Astrocyte of the spinal cord (primary cell): Measurements from ENCODE around the gene CCDC12.
"Not testable (repeated sequence)": the region's sequence is repeated elsewhere in the genome, so short reads cannot be mapped to it uniquely, and the experiment has no call there.

Experiments used
- DNase-seq: peaks from one replicate; pipeline ENCODE4 v3.0.0; 2011; ENCODE audit warnings: low read depth, low spot score
- H3K4me3 ChIP-seq: 2 replicates; pipeline ENCODE4 v1.5.1; 2011; ENCODE audit warnings: low read depth, mild to moderate bottlenecking, low read length, moderate library complexity
- in situ Hi-C: cut with HindIII; loops from 2 replicates; pipeline ENCODE4 v1.10.0; 2017; ENCODE audit warnings: low sequenced_read_pairs
- TF ChIP-seq, protein P1 (sequence below): IDR thresholded peaks from 2 replicates; pipeline ENCODE4 v1.5.1; 2012; ENCODE audit warnings: low read depth, mild to moderate bottlenecking, low read length, inconsistent platforms

Gene CCDC12

GRCh38 chr3:46965151-46965550, 11.4 kb downstream of the CCDC12 start:
- TF ChIP-seq, protein P1, sequence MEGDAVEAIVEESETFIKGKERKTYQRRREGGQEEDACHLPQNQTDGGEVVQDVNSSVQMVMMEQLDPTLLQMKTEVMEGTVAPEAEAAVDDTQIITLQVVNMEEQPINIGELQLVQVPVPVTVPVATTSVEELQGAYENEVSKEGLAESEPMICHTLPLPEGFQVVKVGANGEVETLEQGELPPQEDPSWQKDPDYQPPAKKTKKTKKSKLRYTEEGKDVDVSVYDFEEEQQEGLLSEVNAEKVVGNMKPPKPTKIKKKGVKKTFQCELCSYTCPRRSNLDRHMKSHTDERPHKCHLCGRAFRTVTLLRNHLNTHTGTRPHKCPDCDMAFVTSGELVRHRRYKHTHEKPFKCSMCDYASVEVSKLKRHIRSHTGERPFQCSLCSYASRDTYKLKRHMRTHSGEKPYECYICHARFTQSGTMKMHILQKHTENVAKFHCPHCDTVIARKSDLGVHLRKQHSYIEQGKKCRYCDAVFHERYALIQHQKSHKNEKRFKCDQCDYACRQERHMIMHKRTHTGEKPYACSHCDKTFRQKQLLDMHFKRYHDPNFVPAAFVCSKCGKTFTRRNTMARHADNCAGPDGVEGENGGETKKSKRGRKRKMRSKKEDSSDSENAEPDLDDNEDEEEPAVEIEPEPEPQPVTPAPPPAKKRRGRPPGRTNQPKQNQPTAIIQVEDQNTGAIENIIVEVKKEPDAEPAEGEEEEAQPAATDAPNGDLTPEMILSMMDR = no peak
- DNase-seq = no peak
- no peak overlapping the region for H3K4me3 ChIP-seq
- in situ Hi-C loops = no loop called here

- H3K4me3 ChIP-seq, in situ Hi-C loops: not testable (repeated sequence)
Observed at GRCh38 chr3:46964038-46964590, 12.4 kb downstream of the CCDC12 start.

DNA sequence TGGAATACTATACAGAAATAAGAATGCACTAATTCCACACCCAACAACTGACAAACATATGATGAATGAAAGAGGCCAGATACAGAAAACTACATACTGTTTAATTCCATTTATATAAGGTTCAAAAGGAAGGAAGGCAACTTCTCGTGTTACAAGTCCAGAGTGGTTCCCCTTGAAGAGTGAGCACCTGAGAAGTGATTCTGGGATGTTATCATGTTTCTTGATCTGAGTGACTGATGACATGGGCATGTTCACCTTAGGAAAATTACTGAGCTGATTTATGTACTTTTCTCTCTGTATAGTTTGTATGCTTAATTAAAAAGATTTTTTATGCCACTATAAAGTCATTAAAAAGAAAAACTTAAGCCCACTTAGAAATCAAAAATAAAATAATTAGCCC, 13.6 kb downstream of the CCDC12 start:
- DNase-seq = no peak
- H3K4me3 ChIP-seq = no peak overlapping the region
- in situ Hi-C loops = no loop called here
- TF ChIP-seq, protein P1 = no peak

More at GRCh38 chr3:46964038-46964590, 12.4 kb downstream of the CCDC12 start:
- not testable (repeated sequence) for DNase-seq

DNA sequence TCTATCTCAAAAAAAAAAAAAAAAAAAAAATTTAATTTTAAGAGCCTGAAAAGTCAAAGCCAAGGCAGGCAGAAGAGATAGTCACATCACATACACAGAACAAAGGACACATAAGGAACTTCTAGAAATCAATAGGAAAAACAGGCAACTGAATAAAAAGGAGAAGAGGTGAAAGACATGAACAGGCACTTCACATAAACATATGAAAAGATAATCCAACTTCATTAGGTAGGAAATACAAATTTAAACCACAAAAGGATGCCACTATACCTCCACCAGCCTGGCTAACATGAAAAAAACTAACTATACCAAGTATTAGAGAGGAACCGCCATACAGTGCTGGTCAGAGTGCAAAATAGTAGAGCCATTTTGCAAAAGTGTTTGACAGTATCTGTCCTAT, 14.1 kb downstream of the CCDC12 start:
- TF ChIP-seq, protein P1 = no peak

DNA sequence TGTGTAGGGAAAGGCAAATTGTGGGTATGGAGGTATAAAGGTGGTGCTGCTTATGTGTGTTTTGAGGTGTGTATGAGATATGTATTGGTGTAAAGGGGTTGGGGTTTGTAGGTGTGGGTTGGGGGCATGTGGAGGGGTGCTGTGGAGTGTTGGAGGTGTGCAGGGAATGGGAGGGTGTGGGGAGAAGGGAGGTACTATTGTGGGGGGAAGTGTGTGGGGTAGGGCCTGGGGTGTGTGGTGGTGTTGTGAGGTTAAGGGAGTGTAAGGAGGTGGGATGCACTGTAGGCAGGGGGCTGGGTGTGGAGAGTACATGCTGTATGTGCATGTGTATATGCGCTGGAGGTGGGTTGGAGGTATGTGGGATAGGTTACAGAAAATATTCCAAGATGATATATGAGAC, 15.7 kb downstream of the CCDC12 start:
- H3K4me3 ChIP-seq = no peak overlapping the region
- in situ Hi-C loops = no loop called here

More for the DNA sequence above, 14.1 kb downstream of the CCDC12 start:
- in situ Hi-C loops = no loop called here
- no peak for DNase-seq
- H3K4me3 ChIP-seq = no peak overlapping the region

DNA sequence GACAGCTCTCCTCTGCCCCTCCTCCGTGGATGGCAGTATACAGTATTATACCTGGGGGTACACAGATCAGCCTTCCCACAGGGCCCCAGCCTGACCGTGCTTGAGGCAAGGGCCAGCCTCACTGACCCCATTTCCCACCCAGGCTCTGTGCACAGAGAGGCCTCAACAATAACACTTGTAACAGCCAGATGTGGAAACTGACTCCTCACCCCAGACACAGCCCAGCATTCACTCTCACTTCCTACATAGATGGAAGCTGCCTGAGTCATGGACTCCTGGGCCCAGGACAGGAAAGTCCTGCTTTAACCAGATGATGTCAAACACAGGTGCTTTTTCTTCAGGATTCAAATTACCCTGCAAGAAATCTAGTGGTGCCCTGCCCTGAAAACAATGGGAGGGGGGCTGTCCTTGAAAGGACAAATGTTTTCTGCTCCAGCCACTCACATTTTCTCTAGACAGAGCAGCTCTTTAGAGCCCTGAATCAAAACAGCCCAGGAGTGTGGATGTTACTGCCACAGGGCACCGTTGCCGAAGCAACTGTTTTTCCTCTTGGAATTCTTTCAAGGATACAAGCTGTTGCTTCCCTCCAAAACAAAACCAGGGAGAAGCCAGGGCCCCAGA, 16.4 kb downstream of the CCDC12 start:
- no peak overlapping the region for H3K4me3 ChIP-seq
- TF ChIP-seq, protein P1 = no peak
- in situ Hi-C loops = no loop called here
- DNase-seq = peak; percentile 70

More for the DNA sequence above, 15.7 kb downstream of the CCDC12 start:
- TF ChIP-seq, protein P1 = no peak
- no peak for DNase-seq

DNA sequence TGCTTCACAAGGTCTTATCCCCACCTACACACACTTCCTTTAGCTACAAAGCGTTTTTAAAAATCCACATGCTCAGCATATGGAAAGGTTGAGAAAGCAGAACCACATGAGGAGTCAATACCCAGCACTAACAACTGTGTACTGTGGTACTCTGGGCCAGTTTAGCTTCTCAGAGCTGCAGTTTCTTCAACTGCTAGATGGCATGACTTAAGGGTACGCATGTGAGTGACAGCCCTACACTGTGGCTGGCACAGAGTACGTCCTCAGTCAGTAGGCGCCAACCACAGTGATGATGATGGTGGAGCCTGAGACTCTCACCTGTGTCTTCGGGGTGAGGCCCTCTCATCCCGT, 17.4 kb downstream of the CCDC12 start:
- TF ChIP-seq, protein P1 = no peak
- in situ Hi-C loops = no loop called here
- H3K4me3 ChIP-seq = no peak overlapping the region
- no peak for DNase-seq
